ENCODE data around the gene IGF1.

The IGF1 gene

DNA sequence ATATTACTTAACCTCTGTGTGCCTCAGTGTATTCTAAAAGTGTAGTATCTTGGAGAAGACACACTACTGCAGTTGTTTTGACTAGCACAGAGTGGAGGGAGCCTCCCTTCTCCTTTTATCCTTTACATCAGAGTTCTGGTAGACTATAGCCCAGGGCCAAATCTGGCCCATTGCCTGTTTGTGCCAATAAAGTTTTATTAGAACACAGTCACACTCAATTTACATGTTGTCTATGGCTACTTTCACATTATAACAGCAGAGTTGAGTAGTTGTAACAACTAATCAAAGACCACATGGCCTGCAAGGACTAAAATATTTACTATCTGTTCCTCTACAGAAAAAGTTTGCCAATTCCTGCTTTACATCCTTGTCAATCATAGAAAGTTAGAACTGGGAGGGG, 27.7 kb upstream of the IGF1 start:
- Histone ChIP-seq H3F3A (ENCODE audit: low read depth) (no peaks in the 10 kb centered on the region), H3K27me3 (ENCODE audit: insufficient read depth, low read length, poor library complexity, severe bottlenecking) (no peaks in the 10 kb centered on the region), H3K36me3 (ENCODE audit: insufficient read depth, low read length) (no peaks in the 10 kb centered on the region), H3K9me3 (ENCODE audit: insufficient read depth, low read depth, low read length) (no peaks in the 10 kb centered on the region), H3K79me2 (ENCODE audit: insufficient read depth, low read length) (no peaks in the 10 kb centered on the region), H2AFZ (ENCODE audit: low read length) (no peak overlapping the region), H3K4me2 (ENCODE audit: low read depth, low read length, poor library complexity, severe bottlenecking) (no peak overlapping the region), H4K20me1 (ENCODE audit: insufficient read depth, low read length, poor library complexity, severe bottlenecking) (no peaks in the 10 kb centered on the region), H3K9ac (ENCODE audit: low read depth, low read length, poor library complexity, severe bottlenecking) (no peak overlapping the region), H3K4me3 (ENCODE audit: low read length, poor library complexity, severe bottlenecking) (no peak overlapping the region), H3K9me2 (replicated peaks; ENCODE audit: low read depth, low read length) (no peaks in the 10 kb centered on the region), H3K4me1 (ENCODE audit: insufficient read depth, low read length, poor library complexity, severe bottlenecking) (no peaks in the 10 kb centered on the region)
- TF ChIP-seq EZH2phosphoT487 (IDR thresholded peaks at IDR 0.05; ENCODE audit: borderline replicate concordance) = no peak
- TF ChIP-seq, protein P1, sequence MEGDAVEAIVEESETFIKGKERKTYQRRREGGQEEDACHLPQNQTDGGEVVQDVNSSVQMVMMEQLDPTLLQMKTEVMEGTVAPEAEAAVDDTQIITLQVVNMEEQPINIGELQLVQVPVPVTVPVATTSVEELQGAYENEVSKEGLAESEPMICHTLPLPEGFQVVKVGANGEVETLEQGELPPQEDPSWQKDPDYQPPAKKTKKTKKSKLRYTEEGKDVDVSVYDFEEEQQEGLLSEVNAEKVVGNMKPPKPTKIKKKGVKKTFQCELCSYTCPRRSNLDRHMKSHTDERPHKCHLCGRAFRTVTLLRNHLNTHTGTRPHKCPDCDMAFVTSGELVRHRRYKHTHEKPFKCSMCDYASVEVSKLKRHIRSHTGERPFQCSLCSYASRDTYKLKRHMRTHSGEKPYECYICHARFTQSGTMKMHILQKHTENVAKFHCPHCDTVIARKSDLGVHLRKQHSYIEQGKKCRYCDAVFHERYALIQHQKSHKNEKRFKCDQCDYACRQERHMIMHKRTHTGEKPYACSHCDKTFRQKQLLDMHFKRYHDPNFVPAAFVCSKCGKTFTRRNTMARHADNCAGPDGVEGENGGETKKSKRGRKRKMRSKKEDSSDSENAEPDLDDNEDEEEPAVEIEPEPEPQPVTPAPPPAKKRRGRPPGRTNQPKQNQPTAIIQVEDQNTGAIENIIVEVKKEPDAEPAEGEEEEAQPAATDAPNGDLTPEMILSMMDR (conservative IDR thresholded peaks at IDR 0.05; ENCODE audit: low read length) = no peak

DNA sequence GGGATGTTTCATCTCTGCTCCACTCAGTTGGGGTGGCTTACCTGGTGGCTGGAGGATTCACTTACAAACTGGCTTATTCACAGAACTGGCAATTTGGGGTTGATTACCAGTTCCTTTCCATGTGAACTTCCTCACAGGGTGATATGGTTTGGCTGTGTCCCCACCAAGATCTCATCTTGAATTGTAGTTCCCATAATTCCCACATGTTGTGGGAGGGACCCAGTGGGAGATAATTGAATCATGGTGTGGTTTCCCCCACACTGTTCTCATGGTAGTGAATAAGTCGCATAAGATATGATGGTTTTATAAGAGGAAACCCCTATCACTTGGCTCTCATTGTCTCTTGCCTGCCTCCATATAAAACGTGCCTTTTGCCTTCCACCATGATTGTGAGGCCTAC, 26.9 kb upstream of the IGF1 start:
- Histone ChIP-seq H3K4me2 (ENCODE audit: low read depth, low read length, poor library complexity, severe bottlenecking) (no peak overlapping the region), H3K36me3 (ENCODE audit: insufficient read depth, low read length) (no peaks in the 10 kb centered on the region), H4K20me1 (ENCODE audit: insufficient read depth, low read length, poor library complexity, severe bottlenecking) (no peaks in the 10 kb centered on the region), H3K27me3 (ENCODE audit: insufficient read depth, low read length, poor library complexity, severe bottlenecking) (no peaks in the 10 kb centered on the region), H3K9me3 (ENCODE audit: insufficient read depth, low read depth, low read length) (no peaks in the 10 kb centered on the region), H3K9ac (ENCODE audit: low read depth, low read length, poor library complexity, severe bottlenecking) (no peak overlapping the region), H3K4me1 (ENCODE audit: insufficient read depth, low read length, poor library complexity, severe bottlenecking) (no peaks in the 10 kb centered on the region), H3F3A (ENCODE audit: low read depth) (no peaks in the 10 kb centered on the region), H3K4me3 (ENCODE audit: low read length, poor library complexity, severe bottlenecking) (no peak overlapping the region), H2AFZ (ENCODE audit: low read length) (no peak overlapping the region), H3K9me2 (replicated peaks; ENCODE audit: low read depth, low read length) (no peaks in the 10 kb centered on the region), H3K79me2 (ENCODE audit: insufficient read depth, low read length) (no peaks in the 10 kb centered on the region)
- TF ChIP-seq, protein P1 (conservative IDR thresholded peaks at IDR 0.05; ENCODE audit: low read length) = no peak
- no peak for TF ChIP-seq EZH2phosphoT487 (IDR thresholded peaks at IDR 0.05; ENCODE audit: borderline replicate concordance)

DNA sequence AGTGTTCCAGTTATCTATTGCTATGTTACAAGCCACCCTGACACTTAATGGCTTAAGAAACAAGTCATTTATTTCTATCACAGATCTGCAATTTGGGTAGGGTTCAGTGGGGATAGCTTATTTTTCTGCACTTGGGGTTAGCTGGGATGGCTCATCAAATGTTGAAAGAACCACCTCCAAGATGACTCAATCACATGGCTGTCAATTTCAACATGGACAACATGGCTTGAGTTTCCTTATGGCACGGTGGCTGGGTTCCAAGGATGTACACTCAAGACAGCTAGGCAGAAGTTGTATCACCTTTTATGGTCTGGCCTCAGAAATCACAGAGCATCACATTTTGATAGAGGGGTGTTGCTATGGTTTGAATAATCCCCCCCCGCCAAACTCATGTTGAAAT, 24.5 kb upstream of the IGF1 start:
- Histone ChIP-seq H4K20me1 (ENCODE audit: insufficient read depth, low read length, poor library complexity, severe bottlenecking) (no peaks in the 10 kb centered on the region), H3F3A (ENCODE audit: low read depth) (no peaks in the 10 kb centered on the region), H3K9me3 (ENCODE audit: insufficient read depth, low read depth, low read length) (no peaks in the 10 kb centered on the region), H2AFZ (ENCODE audit: low read length) (no peak overlapping the region), H3K9ac (ENCODE audit: low read depth, low read length, poor library complexity, severe bottlenecking) (no peak overlapping the region), H3K4me2 (ENCODE audit: low read depth, low read length, poor library complexity, severe bottlenecking) (no peak overlapping the region), H3K9me2 (replicated peaks; ENCODE audit: low read depth, low read length) (no peaks in the 10 kb centered on the region), H3K36me3 (ENCODE audit: insufficient read depth, low read length) (no peaks in the 10 kb centered on the region), H3K79me2 (ENCODE audit: insufficient read depth, low read length) (no peaks in the 10 kb centered on the region), H3K27me3 (ENCODE audit: insufficient read depth, low read length, poor library complexity, severe bottlenecking) (no peaks in the 10 kb centered on the region), H3K4me3 (ENCODE audit: low read length, poor library complexity, severe bottlenecking) (no peak overlapping the region), H3K4me1 (ENCODE audit: insufficient read depth, low read length, poor library complexity, severe bottlenecking) (no peaks in the 10 kb centered on the region)
- no peak for TF ChIP-seq EZH2phosphoT487 (IDR thresholded peaks at IDR 0.05; ENCODE audit: borderline replicate concordance)
- TF ChIP-seq, protein P1 (conservative IDR thresholded peaks at IDR 0.05; ENCODE audit: low read length) = no peak
